OCI-LY3 (cell line): ENCODE results near the gene CEP57L1.
"Not testable (repeated sequence)": the region's sequence is repeated elsewhere in the genome, so short reads cannot be mapped to it uniquely, and the experiment has no call there.

Source experiments
- H2AFZ ChIP-seq: fragments of 200-600, 300-600 bp; shearing (Covaris generic); 2 replicates; pipeline ENCODE4 v1.6.0; 2014; ENCODE audit warnings: antibody characterized with exemption, low read depth, low read length
- H3K27ac ChIP-seq: fragments of 200-600, 300-600 bp; sonication (generic); 2 replicates; pipeline ENCODE4 v1.5.1; 2014; ENCODE audit warnings: mild to moderate bottlenecking, low read length, moderate library complexity, mixed read lengths
- H3K27me3 ChIP-seq: fragments of 200-600, 300-600 bp; sonication (generic); 2 replicates; pipeline ENCODE4 v1.6.1; 2014; ENCODE audit warnings: low read depth, low read length, mixed read lengths
- H3K36me3 ChIP-seq: fragments of 200-600, 300-600 bp; sonication (generic); replicated peaks from 2 replicates; pipeline ENCODE3; 2014; ENCODE audit warnings: low read depth, low read length, mixed read lengths
- H3K4me1 ChIP-seq: fragments of 300-600, 200-600 bp; sonication (generic); 2 replicates; pipeline ENCODE4 v1.6.1; 2014; ENCODE audit warnings: low read length, mixed read lengths
- H3K4me2 ChIP-seq: fragments of 200-600, 300-600 bp; sonication (generic); 2 replicates; pipeline ENCODE4 v1.6.1; 2014; ENCODE audit warnings: low read length, mixed read lengths
- H3K4me3 ChIP-seq: fragments of 300-600, 200-600 bp; sonication (generic); 2 replicates; pipeline ENCODE4 v1.5.1; 2014; ENCODE audit warnings: antibody characterized with exemption, mild to moderate bottlenecking, low read length, moderate library complexity
- H3K79me2 ChIP-seq: fragments of 300-600, 200-600 bp; shearing (Covaris generic); 2 replicates; pipeline ENCODE4 v1.6.1; 2014; ENCODE audit warnings: mild to moderate bottlenecking, low read length, mixed read lengths
- H3K9ac ChIP-seq: fragments of 300-600, 200-600 bp; shearing (Covaris generic); 2 replicates; pipeline ENCODE4 v1.6.0; 2014; ENCODE audit warnings: mild to moderate bottlenecking, low read length, moderate library complexity
- H3K9me3 ChIP-seq: fragments of 200-600, 300-600 bp; shearing (Covaris generic); 2 replicates; pipeline ENCODE4 v1.6.1; 2014; ENCODE audit warnings: low read length, mixed read lengths; ENCODE audit not compliant: insufficient read depth
- H4K20me1 ChIP-seq: fragments of 200-600, 300-600 bp; sonication (generic); 2 replicates; pipeline ENCODE4 v1.6.1; 2016; ENCODE audit warnings: low read length, mixed read lengths; ENCODE audit not compliant: insufficient read depth
- EZH2phosphoT487 ChIP-seq: fragments of 200-600 bp; shearing (Covaris generic); IDR thresholded peaks from 2 replicates; pipeline ENCODE4 v1.6.1; 2018; ENCODE audit warnings: antibody characterized with exemption, mixed run types, low read depth
- TF ChIP-seq, protein P1 (sequence below): fragments of 200-600, 300-600 bp; sonication (generic); IDR thresholded peaks from 2 replicates; pipeline ENCODE4 v1.5.1; 2014; ENCODE audit warnings: antibody characterized with exemption, low read length, low read depth

Gene CEP57L1

GRCh38 chr6:109124219-109124618 lies 28.9 kb downstream of the CEP57L1 start:
- peaks cover 2% of the 10 kb centered on the region; the same call in 1 of the 2 replicates for H3K4me1 ChIP-seq
- no peak overlapping the region for H2AFZ ChIP-seq
- no peaks in the 10 kb centered on the region for H3K27me3 ChIP-seq
- no peak for TF ChIP-seq EZH2phosphoT487
- TF ChIP-seq, protein P1, sequence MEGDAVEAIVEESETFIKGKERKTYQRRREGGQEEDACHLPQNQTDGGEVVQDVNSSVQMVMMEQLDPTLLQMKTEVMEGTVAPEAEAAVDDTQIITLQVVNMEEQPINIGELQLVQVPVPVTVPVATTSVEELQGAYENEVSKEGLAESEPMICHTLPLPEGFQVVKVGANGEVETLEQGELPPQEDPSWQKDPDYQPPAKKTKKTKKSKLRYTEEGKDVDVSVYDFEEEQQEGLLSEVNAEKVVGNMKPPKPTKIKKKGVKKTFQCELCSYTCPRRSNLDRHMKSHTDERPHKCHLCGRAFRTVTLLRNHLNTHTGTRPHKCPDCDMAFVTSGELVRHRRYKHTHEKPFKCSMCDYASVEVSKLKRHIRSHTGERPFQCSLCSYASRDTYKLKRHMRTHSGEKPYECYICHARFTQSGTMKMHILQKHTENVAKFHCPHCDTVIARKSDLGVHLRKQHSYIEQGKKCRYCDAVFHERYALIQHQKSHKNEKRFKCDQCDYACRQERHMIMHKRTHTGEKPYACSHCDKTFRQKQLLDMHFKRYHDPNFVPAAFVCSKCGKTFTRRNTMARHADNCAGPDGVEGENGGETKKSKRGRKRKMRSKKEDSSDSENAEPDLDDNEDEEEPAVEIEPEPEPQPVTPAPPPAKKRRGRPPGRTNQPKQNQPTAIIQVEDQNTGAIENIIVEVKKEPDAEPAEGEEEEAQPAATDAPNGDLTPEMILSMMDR, result no peak
- no peaks in the 10 kb centered on the region for H4K20me1 ChIP-seq
- no peaks in the 10 kb centered on the region for H3K9me3 ChIP-seq
- H3K9ac ChIP-seq, result no peak overlapping the region
- no peaks in the 10 kb centered on the region for H3K36me3 ChIP-seq
- H3K4me2 ChIP-seq, result no peak overlapping the region
- H3K27ac ChIP-seq, result no peak overlapping the region
- no peak overlapping the region for H3K4me3 ChIP-seq
- no peaks in the 10 kb centered on the region for H3K79me2 ChIP-seq

DNA sequence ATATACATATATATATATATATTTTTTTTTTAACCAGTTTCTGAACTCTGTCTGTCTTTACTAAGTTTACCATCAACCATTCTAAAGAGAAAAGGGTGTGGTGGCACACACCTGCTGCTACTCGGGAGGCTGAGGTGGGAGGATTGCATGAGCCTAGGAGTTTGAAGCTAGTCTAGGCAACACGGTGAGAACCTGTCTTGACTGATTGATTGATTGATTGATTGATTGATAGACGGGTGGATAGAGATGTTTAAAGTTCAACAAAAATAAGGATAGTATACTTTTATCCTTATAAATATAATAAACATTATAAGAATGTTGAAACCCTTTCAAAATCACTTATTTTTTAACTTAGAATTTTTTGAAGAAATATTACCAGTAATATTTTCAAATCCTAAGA lies 30.2 kb downstream of the CEP57L1 start:
- no peaks in the 10 kb centered on the region for H3K9me3 ChIP-seq
- H2AFZ ChIP-seq, result no peak overlapping the region
- TF ChIP-seq, protein P1, result no peak
- TF ChIP-seq EZH2phosphoT487, result no peak
- peaks cover 2% of the 10 kb centered on the region; the same call in 1 of the 2 replicates for H3K4me1 ChIP-seq
- no peaks in the 10 kb centered on the region for H4K20me1 ChIP-seq
- no peak overlapping the region for H3K9ac ChIP-seq
- H3K27ac ChIP-seq, result no peak overlapping the region
- no peaks in the 10 kb centered on the region for H3K79me2 ChIP-seq
- H3K4me2 ChIP-seq, result no peak overlapping the region
- no peaks in the 10 kb centered on the region for H3K36me3 ChIP-seq
- H3K27me3 ChIP-seq, result no peaks in the 10 kb centered on the region
- no peak overlapping the region for H3K4me3 ChIP-seq

DNA sequence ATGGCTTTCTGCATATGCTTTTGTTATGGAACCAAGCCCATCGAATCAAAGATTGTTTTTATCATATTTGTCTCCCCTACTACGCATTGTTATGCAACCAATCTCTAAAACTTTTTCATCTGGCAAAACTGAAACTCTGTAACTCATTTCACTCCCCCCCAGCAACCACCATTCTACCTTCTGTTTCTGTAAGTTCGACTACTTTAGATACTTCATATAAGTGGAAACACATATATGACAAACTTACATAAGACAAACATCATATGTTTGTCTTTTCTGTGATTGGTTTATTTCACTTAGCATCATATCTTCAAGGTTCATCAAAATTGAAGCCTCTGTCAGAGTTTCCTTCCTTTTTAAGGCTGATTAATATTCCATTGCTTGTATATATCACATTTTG lies 34.8 kb downstream of the CEP57L1 start:
- Histone ChIP-seq H3K4me3 (no peak overlapping the region), H2AFZ (no peak overlapping the region), H3K27me3 (no peaks in the 10 kb centered on the region), H4K20me1 (no peaks in the 10 kb centered on the region), H3K27ac (no peak overlapping the region), H3K4me2 (no peak overlapping the region), H3K79me2 (no peaks in the 10 kb centered on the region), H3K4me1 (no peaks in the 10 kb centered on the region), H3K9me3 (no peaks in the 10 kb centered on the region), H3K9ac (no peak overlapping the region), H3K36me3 (no peaks in the 10 kb centered on the region)
- TF ChIP-seq EZH2phosphoT487, result no peak
- TF ChIP-seq, protein P1, result no peak

GRCh38 chr6:109135600-109135999 lies 40.3 kb downstream of the CEP57L1 start:
- H3K36me3 ChIP-seq, H4K20me1 ChIP-seq, H3K79me2 ChIP-seq, H3K4me3 ChIP-seq, H2AFZ ChIP-seq, H3K9me3 ChIP-seq, H3K4me2 ChIP-seq, H3K9ac ChIP-seq, H3K27me3 ChIP-seq, H3K27ac ChIP-seq, H3K4me1 ChIP-seq: not testable (repeated sequence)

- not testable (repeated sequence) for H3K4me1 ChIP-seq, H3K9ac ChIP-seq, H3K27me3 ChIP-seq, H3K27ac ChIP-seq, H4K20me1 ChIP-seq, H3K9me3 ChIP-seq, H3K4me3 ChIP-seq, H3K36me3 ChIP-seq, H3K4me2 ChIP-seq, H3K79me2 ChIP-seq, H2AFZ ChIP-seq
These were observed 40.7 kb downstream of the CEP57L1 start for GRCh38 chr6:109136039-109136438.

DNA sequence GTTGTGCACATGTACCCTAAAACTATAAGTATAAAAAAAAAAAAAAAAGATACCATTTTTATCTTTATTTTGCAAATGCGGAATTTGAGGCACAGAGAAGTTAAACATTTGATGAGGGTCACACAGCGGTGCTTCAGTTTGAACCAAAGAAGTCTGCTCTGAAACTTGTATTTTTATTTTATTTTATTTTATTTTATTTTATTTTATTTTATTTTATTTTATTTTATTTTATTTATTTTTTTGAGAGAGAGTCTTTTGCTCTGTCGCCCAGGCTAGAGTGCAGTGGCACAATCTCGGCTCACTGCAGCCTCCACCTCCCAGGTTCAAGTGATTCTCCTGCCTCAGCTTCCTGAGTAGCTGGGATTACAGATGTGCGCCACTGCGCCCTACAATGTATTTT lies 41.2 kb downstream of the CEP57L1 start:
- H3K27ac ChIP-seq, H3K9me3 ChIP-seq, H2AFZ ChIP-seq, H3K79me2 ChIP-seq, H3K9ac ChIP-seq, H3K36me3 ChIP-seq, H3K4me2 ChIP-seq, H3K27me3 ChIP-seq, H3K4me3 ChIP-seq, H3K4me1 ChIP-seq, H4K20me1 ChIP-seq: not testable (repeated sequence)
